Measurements from ENCODE around the gene ITGB1.

ITGB1 gene

GRCh38 chr10:32949221-32949678, 8.8 kb downstream of the ITGB1 start:
- no peak for TF ChIP-seq CTCF (conservative IDR thresholded peaks at IDR 0.05; ENCODE audit: low read depth, low read length)
- no peak overlapping the region for H3K4me3 ChIP-seq (ENCODE audit: low read length)
- DNase-seq (ENCODE audit: low read depth) = no peak

DNA sequence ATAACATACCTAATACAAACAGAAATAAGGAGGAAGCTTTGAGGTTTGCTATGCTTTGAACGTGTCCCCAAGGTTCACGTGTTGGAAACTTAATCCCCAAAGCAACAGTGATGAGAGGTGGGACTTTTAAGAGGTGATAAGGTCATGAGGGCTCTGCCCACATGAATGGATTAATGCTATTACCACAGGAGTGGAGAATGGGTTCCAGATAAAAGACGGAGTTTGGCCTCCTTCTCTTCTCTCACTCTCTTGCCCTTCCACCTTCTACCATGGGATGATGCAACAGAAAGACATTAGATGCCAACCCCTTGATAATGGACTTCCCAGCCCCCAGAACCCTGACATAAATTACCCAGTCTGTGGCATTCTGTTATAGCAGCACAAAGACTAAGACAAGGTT, 9.6 kb downstream of the ITGB1 start:
- DNase-seq (ENCODE audit: low read depth) = no peak
- no peak overlapping the region for H3K4me3 ChIP-seq (ENCODE audit: low read length)
- no peak for TF ChIP-seq CTCF (conservative IDR thresholded peaks at IDR 0.05; ENCODE audit: low read depth, low read length)

- TF ChIP-seq CTCF (conservative IDR thresholded peaks at IDR 0.05; ENCODE audit: low read depth, low read length) = no peak
- H3K4me3 ChIP-seq (ENCODE audit: low read length) = no peak overlapping the region
- no peak for DNase-seq (ENCODE audit: low read depth)
Observed at GRCh38 chr10:32947586-32947985, 10.4 kb downstream of the ITGB1 start.

DNA sequence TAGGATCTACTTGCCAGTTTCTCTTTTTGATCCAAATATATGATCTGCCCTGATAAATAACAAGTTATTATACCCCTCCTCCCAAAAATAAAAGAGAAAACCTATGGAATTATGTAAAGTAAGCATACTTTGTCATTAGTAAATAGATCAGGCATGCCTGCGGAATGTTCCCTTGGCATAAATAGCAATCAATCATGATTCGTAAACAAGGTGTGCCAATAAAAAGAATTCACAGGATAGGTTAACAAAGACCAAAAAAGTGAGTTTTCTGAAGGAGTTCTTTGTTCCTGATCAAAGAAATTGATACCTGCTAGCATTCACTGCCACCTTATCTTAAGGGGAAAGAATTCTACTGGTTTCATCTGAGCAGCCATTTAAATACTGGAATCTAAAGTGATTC, 11.9 kb downstream of the ITGB1 start:
- H3K4me3 ChIP-seq (ENCODE audit: low read length) = no peak overlapping the region
- TF ChIP-seq CTCF (conservative IDR thresholded peaks at IDR 0.05; ENCODE audit: low read depth, low read length) = no peak
- no peak for DNase-seq (ENCODE audit: low read depth)

GRCh38 chr10:32943854-32944661, 14.0 kb downstream of the ITGB1 start:
- no peak for TF ChIP-seq CTCF (conservative IDR thresholded peaks at IDR 0.05; ENCODE audit: low read depth, low read length)
- DNase-seq (ENCODE audit: low read depth) = no peak
- H3K4me3 ChIP-seq (ENCODE audit: low read length) = no peak overlapping the region

DNA sequence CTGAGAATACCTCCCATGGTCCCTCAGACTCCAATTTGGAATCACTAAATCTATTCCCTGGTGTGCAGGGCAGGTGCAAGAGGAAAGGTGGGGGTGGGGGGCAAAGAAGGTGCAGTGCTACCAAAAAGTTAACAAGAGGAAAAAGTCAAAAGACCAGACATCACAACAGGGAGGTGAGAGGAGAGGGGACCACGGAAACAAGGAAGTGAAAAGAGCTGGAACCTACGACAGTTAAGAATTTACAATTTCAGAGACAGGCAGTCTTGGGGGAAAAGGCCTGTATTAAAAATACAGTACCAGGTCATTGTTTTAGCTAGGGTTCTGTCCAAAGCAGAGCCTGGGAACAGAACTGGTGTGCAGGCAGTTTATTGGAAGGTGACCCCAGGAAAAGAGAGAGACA, 14.6 kb downstream of the ITGB1 start:
- TF ChIP-seq CTCF (conservative IDR thresholded peaks at IDR 0.05; ENCODE audit: low read depth, low read length) = no peak

DNA sequence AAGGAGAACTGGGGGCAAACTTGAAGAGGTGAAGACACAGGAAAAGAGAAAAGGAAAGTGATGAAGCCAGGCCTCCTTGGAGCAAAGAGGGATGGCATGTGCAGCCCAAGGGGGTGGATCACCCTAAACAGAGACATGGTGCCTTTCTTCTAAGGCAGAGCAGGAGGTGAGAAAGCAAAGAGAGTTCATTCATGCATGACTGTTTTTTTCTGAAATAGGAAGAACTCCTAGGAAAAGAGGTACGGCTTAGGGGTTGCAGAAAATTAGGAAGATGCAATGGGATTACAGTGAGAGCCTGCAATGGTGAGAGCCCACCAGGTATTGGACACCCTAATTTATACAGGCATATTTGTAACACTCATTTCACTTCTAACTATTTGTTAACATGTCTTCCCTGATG, 15.9 kb downstream of the ITGB1 start:
- TF ChIP-seq CTCF (conservative IDR thresholded peaks at IDR 0.05; ENCODE audit: low read depth, low read length) = no peak
- H3K4me3 ChIP-seq (ENCODE audit: low read length) = no peak overlapping the region
- DNase-seq (ENCODE audit: low read depth) = no peak

More for the DNA sequence above, 14.6 kb downstream of the ITGB1 start:
- no peak overlapping the region for H3K4me3 ChIP-seq (ENCODE audit: low read length)
- DNase-seq (ENCODE audit: low read depth) = no peak

All from retinal pigment epithelial cell (primary cell).